ENCODE data around the gene IKZF2. TPM values are rescaled to one million over a fixed set of nuclear protein-coding genes. Genes with fewer than 3 reads are reported as not detected.

The IKZF2 gene
- total RNA-seq, 2 experiments from 2014 or later = 20.0 to 45.1 TPM

- no peak overlapping the region for H3K27ac ChIP-seq (ENCODE audit: low read depth, low read length, poor library complexity, severe bottlenecking)
- H3K36me3 ChIP-seq (ENCODE audit: insufficient read depth, low read length) = no peaks in the 10 kb centered on the region
- TF ChIP-seq CTCF (conservative IDR thresholded peaks at IDR 0.05; ENCODE audit: low read length) (no peak), EZH2phosphoT487 (IDR thresholded peaks at IDR 0.05; ENCODE audit: borderline replicate concordance, low read depth, low read length) (no peak)
- H3K4me2 ChIP-seq (ENCODE audit: low read length) = no peak overlapping the region
- CTCF ChIA-PET (ENCODE audit: unreplicated experiment) = no interaction called here
- intact Hi-C loops (cut with micrococcal nuclease; ENCODE audit: unreplicated experiment) = no loop called here
- no peak overlapping the region for H2AFZ ChIP-seq (ENCODE audit: low read length)
- H3K9me2 ChIP-seq (ENCODE audit: insufficient read depth, low read length) = no peaks in the 10 kb centered on the region
- no peak overlapping the region for H3K4me3 ChIP-seq (ENCODE audit: low read depth, low read length, poor library complexity, severe bottlenecking)
- no peaks in the 10 kb centered on the region for H3K9me3 ChIP-seq (ENCODE audit: low read length)
- H4K20me1 ChIP-seq (ENCODE audit: insufficient read depth, low read length) = no peaks in the 10 kb centered on the region
- no peak for DNase-seq (ENCODE audit: low spot score)
- no peaks in the 10 kb centered on the region for H3K4me1 ChIP-seq (ENCODE audit: insufficient read depth, low read length, poor library complexity, severe bottlenecking)
- BruUV-seq (replicated peaks) = no TSS peak
- POLR2A ChIA-PET = no interaction called here
- H3K79me2 ChIP-seq (ENCODE audit: insufficient read depth, low read depth, low read length) = no peaks in the 10 kb centered on the region
Observed at GRCh38 chr2:212959471-212960117, 191.8 kb downstream of the IKZF2 start.

- ChIA-PET CTCF (ENCODE audit: unreplicated experiment) (no interaction called here), POLR2A (interaction anchor here (1.4 to 2.5 kb wide), 3 partner anchors 11 to 22 kb away, joined by 5 to 8 read pairs (median 8); no protein-coding TSS in a partner anchor)
- no peaks in the 10 kb centered on the region for H3K9me3 ChIP-seq (ENCODE audit: low read length)
- no peak for TF ChIP-seq CTCF (conservative IDR thresholded peaks at IDR 0.05; ENCODE audit: low read length)
- TF ChIP-seq EZH2phosphoT487 (IDR thresholded peaks at IDR 0.05; ENCODE audit: borderline replicate concordance, low read depth, low read length) = no peak
- no peak overlapping the region for H3K4me2 ChIP-seq (ENCODE audit: low read length)
- H3K36me3 ChIP-seq (ENCODE audit: insufficient read depth, low read length) = no peaks in the 10 kb centered on the region
- no peak overlapping the region for H2AFZ ChIP-seq (ENCODE audit: low read length)
- no peaks in the 10 kb centered on the region for H3K9me2 ChIP-seq (ENCODE audit: insufficient read depth, low read length)
- BruUV-seq (replicated peaks) = no TSS peak
- intact Hi-C loops (cut with micrococcal nuclease; ENCODE audit: unreplicated experiment) = no loop called here
- H3K79me2 ChIP-seq (ENCODE audit: insufficient read depth, low read depth, low read length) = no peaks in the 10 kb centered on the region
- H4K20me1 ChIP-seq (ENCODE audit: insufficient read depth, low read length) = no peaks in the 10 kb centered on the region
- H3K4me3 ChIP-seq (ENCODE audit: low read depth, low read length, poor library complexity, severe bottlenecking) = no peak overlapping the region
- DNase-seq (ENCODE audit: low spot score) = no peak
- H3K27ac ChIP-seq (ENCODE audit: low read depth, low read length, poor library complexity, severe bottlenecking) = no peak overlapping the region
- no peaks in the 10 kb centered on the region for H3K4me1 ChIP-seq (ENCODE audit: insufficient read depth, low read length, poor library complexity, severe bottlenecking)
Observed at GRCh38 chr2:212958757-212959295, 192.6 kb downstream of the IKZF2 start.

GRCh38 chr2:212958133-212958532 lies 193.3 kb downstream of the IKZF2 start:
- ChIA-PET POLR2A (interaction anchor here (1.2 to 2.5 kb wide), 5 partner anchors 9 to 38 kb away, joined by 3 to 9 read pairs (median 8); no protein-coding TSS in a partner anchor), CTCF (ENCODE audit: unreplicated experiment) (no interaction called here)
- Histone ChIP-seq H3K9me2 (ENCODE audit: insufficient read depth, low read length) (no peaks in the 10 kb centered on the region), H3K27ac (ENCODE audit: low read depth, low read length, poor library complexity, severe bottlenecking) (no peak overlapping the region), H3K4me3 (ENCODE audit: low read depth, low read length, poor library complexity, severe bottlenecking) (no peak overlapping the region), H3K79me2 (ENCODE audit: insufficient read depth, low read depth, low read length) (no peaks in the 10 kb centered on the region), H2AFZ (ENCODE audit: low read length) (no peak overlapping the region), H3K9me3 (ENCODE audit: low read length) (no peaks in the 10 kb centered on the region), H4K20me1 (ENCODE audit: insufficient read depth, low read length) (no peaks in the 10 kb centered on the region), H3K36me3 (ENCODE audit: insufficient read depth, low read length) (no peaks in the 10 kb centered on the region), H3K4me1 (ENCODE audit: insufficient read depth, low read length, poor library complexity, severe bottlenecking) (no peaks in the 10 kb centered on the region), H3K4me2 (ENCODE audit: low read length) (no peak overlapping the region)
- intact Hi-C loops (cut with micrococcal nuclease; ENCODE audit: unreplicated experiment) = no loop called here
- TF ChIP-seq CTCF (conservative IDR thresholded peaks at IDR 0.05; ENCODE audit: low read length) = no peak
- no peak for TF ChIP-seq EZH2phosphoT487 (IDR thresholded peaks at IDR 0.05; ENCODE audit: borderline replicate concordance, low read depth, low read length)
- BruUV-seq (replicated peaks) = no TSS peak
- DNase-seq (ENCODE audit: low spot score) = no peak

All from OCI-LY7 (cell line).